ENCODE data around the gene GGACT. TPM values are rescaled to one million over a fixed set of nuclear protein-coding genes. Genes with fewer than 3 reads are reported as not detected.
"Not testable (repeated sequence)": the region's sequence is repeated elsewhere in the genome, so short reads cannot be mapped to it uniquely, and the experiment has no call there.

GGACT gene
- total and polyA plus RNA-seq, 2 donors, result 3.2 to 3.5 TPM

DNA sequence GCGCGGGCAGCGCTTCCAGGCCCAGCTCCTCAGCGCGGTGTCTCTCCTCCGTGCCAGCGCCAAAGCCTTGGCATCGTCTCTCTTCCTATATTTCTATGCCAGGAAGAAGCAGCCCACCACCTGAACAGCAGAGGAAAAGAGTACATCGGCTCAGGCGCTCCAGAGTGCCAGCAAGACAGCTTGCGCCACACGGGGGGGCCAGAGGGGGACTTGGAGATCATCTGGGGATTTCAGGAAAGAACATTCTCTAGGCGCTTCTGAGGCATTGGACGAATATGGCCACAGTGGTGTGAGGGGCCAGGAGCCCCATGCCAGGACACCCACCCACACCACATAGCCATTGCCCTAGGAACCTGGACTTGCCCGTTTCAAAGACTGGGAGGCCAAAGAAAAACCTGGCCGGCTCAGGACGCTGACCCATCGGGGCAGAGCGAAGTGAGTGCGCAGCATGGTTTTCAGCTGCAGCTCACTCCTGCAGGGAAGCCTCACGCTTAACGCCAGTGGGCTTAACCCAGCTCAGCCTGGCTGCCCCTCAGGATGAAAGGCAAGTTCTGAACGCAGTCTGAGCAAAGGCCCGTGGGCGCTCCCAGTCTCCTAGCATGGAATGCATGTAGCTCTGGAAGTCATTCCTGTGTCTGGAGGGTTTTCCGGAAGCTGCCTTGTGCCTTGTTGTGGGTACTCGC is 62.1 kb downstream of the GGACT start:
- peaks cover 6% of the 10 kb centered on the region for H3K36me3 ChIP-seq (ENCODE audit: insufficient read depth)
- H3K4me1 ChIP-seq (ENCODE audit: insufficient read depth), result no peaks in the 10 kb centered on the region
- DNase-seq (ENCODE audit: extremely low spot score), result no peak
- no peak overlapping the region for H3K27ac ChIP-seq (ENCODE audit: low read depth)
- H3K4me3 ChIP-seq (ENCODE audit: low read depth, low read length), result no peak overlapping the region
- 86% methylated on average over 27 of the region's 27 CpGs for WGBS

DNA sequence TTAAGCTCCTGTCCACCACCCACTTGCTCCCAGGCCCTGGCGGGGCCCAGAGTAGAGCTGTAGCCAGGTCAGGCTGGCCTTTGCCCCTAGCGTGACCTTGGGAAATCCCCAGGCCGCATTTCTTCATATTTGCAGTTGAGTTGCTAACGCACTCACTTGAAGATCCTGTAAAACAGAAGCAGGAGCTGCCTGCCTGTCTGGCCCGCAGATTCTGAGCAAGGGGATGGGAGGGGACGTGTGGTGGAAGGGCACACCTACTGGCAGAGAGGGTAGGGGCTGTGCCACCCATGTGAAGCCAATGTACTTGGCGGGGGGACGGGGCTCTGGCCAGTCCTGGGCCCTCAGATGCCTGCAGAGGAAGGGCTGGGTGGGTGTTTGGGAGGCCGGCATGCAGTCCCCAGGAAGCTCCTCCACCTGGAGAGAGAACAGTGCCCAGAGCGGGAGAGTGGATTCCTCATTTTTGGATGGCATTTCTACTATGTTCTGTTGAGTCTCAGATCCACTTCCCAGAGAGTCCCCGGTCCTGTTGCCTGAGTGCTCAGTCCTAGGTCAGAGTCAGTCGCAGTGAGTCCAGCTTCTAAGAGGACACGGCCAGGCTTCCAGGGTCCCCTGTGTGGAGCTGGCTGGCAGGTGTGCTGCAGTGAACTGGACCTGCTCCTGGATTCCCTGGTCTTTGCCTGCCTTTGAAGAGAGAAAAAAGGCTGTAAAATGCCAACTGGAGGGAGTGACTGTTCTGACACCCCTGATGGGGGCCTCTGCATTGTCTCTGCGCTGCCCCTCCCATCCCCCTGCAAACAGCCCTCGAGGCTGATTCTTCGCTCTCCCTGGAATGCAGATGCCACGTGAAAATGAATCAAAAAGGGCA is 62.9 kb downstream of the GGACT start:
- H3K27ac ChIP-seq (ENCODE audit: low read depth), result no peak overlapping the region
- no peak overlapping the region for H3K4me3 ChIP-seq (ENCODE audit: low read depth, low read length)
- DNase-seq (ENCODE audit: extremely low spot score), result no peak
- 89% methylated on average over 17 of the region's 17 CpGs for WGBS
- no peaks in the 10 kb centered on the region for H3K4me1 ChIP-seq (ENCODE audit: insufficient read depth)
- H3K36me3 ChIP-seq (ENCODE audit: insufficient read depth), result peaks cover 6% of the 10 kb centered on the region

DNA sequence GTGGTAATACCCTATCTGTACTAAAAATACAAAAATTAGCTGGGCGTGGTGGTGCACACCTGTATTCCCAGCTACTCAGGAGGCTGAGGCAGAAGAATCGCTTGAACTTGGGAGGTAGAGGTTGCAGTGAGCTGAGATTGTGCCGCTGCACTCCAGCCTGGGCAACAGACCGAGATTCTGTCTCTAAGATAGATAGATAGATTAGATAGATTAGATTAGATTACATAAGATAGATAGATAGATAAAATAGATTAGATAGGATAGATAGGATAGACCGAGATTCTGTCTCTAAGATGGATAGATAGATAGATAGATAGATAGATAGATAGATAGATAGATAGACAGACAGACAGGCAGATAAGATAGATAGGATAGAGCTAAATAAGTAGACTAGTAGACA is 63.9 kb downstream of the GGACT start:
- H3K4me1 ChIP-seq (ENCODE audit: insufficient read depth); H3K4me3 ChIP-seq (ENCODE audit: low read depth, low read length); DNase-seq (ENCODE audit: extremely low spot score); H3K27ac ChIP-seq (ENCODE audit: low read depth); H3K36me3 ChIP-seq (ENCODE audit: insufficient read depth): not testable (repeated sequence)
- 94% methylated on average over 5 of the region's 5 CpGs for WGBS

DNA sequence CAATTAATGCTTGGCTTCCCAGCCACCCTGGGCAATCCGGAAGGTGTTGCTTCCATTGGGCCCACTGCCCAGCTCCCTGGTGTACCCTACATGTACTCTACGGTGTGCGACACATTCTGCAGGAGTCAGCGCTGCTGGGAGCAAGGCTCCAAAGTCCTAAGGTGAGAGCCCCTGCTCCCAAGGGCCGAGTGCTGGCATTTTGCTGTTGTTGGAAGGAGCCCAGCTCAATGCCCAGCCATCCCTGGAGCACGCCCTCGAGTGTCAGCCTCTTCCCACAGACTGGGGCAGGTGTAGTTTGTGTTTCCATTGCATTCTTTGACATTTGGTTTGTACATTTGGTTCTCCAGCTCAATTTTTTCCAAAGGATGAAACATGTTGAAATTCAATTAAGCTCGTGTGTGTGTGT is 64.6 kb downstream of the GGACT start:
- H3K27ac ChIP-seq (ENCODE audit: low read depth), result no peak overlapping the region
- WGBS, result 96% methylated on average over 8 of the region's 8 CpGs

DNA sequence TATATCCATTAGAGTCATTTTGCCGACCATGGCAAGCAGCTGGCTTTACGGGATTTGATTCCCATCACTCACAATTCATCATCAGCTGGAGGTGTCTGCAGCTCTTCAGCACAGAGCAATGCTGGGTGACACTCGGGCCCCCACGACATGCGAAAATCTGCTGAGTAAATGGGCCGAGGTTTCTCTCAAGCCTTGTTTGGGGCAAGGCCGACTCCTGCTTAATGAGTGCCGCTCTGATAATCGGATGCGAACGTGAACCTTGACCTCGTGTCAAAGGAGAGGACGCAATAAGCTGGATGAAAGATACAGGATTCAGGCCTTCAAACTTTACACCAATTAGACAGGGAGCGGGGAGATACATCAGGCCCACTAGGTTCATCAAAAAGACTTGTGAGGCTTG is 65.2 kb downstream of the GGACT start:
- no peaks in the 10 kb centered on the region for H3K4me1 ChIP-seq (ENCODE audit: insufficient read depth)
- H3K36me3 ChIP-seq (ENCODE audit: insufficient read depth), result peaks cover 6% of the 10 kb centered on the region
- no peak overlapping the region for H3K4me3 ChIP-seq (ENCODE audit: low read depth, low read length)
- WGBS, result 91% methylated on average over 14 of the region's 14 CpGs
- DNase-seq (ENCODE audit: extremely low spot score), result no peak
- H3K27ac ChIP-seq (ENCODE audit: low read depth), result no peak overlapping the region

More for the DNA sequence above, 64.6 kb downstream of the GGACT start:
- no peak for DNase-seq (ENCODE audit: extremely low spot score)
- Histone ChIP-seq H3K4me3 (ENCODE audit: low read depth, low read length) (no peak overlapping the region), H3K36me3 (ENCODE audit: insufficient read depth) (peaks cover 6% of the 10 kb centered on the region), H3K4me1 (ENCODE audit: insufficient read depth) (no peaks in the 10 kb centered on the region)

DNA sequence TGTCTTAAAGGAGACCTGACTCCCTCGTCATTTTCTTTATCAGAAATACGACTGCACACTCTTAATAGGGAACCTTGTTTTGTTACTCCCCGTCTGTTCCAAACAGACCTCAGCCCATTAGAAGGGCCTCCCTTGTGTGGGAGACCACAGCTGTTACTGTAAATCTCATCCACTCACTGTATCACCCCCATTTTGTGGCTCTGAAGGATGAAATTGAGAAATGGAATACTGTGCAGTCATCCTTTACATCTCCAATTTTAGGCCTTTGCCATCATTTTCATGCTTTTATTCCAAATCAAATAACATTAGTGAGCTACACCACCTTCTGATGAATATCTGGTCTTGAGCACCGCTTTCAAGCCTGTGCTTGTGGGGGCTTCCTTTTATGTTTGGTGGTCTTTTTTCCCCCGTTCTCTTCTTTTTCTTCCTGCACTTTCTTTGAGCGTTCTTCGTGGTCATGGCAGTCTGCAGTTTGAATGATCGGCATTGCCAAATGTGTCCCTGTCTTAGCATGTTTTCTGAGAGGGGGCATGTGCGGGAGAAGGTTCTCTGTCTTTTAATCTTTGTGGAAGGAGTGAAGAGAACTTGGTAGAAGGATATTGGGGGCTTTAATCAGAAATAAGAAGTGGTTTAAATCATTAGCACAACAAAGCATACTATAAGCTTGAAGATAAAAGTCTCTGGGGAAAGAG is 65.8 kb downstream of the GGACT start:
- Histone ChIP-seq H3K36me3 (ENCODE audit: insufficient read depth) (peaks cover 6% of the 10 kb centered on the region), H3K4me1 (ENCODE audit: insufficient read depth) (no peaks in the 10 kb centered on the region), H3K27ac (ENCODE audit: low read depth) (no peak overlapping the region), H3K4me3 (ENCODE audit: low read depth, low read length) (no peak overlapping the region)
- no peak for DNase-seq (ENCODE audit: extremely low spot score)
- 97% methylated on average over 9 of the region's 9 CpGs for WGBS

DNA sequence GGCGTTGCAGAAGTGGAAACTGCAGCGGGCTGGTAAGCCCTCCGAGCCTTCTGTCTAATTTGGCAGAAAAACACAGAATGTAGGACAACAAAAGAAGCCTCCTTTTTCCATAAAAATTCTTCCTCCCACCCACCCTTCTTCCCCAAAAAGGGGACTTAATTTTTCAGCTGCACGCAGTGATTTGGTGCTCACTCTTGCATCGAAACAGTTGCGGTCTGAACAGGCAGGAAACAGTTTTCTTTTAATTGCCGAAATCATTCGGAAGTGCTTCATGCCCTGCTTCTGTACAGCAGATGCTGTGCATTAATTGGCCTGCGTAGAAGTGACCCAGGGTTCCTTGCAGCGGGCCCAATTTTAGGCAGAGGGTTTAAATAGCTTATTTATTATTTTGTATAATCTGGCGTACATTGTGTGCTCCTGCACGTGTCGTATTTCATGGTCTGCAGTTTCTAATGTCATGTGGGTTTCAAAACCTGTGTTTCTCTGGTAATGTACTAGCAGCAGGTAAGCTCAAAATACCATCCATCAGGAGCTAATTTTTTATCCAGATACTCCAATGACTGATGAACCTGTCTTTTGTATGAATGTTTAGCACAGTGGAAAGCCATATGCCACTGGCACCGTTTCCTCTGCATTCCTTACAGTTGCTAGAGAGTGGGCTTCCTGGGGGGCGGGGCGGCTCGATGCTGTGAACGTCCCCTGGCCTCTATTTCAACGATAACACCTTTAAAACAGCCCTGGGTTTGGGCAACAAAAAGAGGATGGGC is 66.6 kb downstream of the GGACT start:
- no peaks in the 10 kb centered on the region for H3K4me1 ChIP-seq (ENCODE audit: insufficient read depth)
- H3K4me3 ChIP-seq (ENCODE audit: low read depth, low read length), result no peak overlapping the region
- peaks cover 4% of the 10 kb centered on the region for H3K36me3 ChIP-seq (ENCODE audit: insufficient read depth)
- 85% methylated on average over 19 of the region's 19 CpGs for WGBS
- no peak overlapping the region for H3K27ac ChIP-seq (ENCODE audit: low read depth)
- no peak for DNase-seq (ENCODE audit: extremely low spot score)

DNA sequence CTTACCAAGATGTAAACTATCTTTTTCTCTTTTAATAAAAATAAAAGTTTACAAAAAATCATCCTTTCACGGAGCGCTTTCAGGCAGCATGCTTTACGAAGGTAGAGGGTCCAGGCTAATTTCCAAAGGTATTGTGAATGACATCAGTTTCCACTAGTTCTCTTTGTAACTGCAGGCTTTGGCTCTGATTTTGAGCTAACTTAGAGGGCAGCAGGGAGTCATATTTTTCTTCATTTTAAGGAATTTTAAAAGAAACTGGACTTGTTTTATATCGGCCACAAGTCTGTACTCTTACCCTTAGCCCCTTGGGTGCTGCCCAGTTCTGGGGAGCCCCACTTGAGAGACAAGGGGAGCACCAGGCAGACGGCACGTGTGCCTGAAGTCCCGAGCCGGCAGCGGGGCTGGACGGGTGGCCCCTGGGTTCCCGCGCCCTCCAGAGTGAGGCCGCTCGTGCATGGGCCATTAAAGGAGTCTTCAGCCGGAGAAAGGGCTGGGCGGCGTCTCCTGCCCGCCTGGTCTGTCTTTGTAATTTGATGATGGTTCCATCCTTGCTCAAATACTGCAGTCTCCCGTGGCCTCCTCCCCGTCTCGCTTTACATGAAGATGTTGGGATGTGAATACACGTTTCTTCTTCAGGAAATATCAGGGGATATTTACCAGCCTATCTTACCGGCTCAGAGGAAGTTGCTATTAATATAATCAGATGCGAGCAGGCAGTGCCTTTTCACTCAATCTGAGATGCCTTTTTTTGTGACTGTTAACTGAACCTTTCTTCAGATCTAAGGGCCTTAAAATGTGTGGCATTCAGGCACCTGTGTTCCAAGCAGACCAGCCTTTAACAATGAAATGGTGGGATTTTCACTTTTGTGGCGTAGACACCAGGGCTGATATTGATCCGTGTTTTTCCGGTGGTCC is 67.4 kb downstream of the GGACT start:
- no peak overlapping the region for H3K27ac ChIP-seq (ENCODE audit: low read depth)
- no peak for DNase-seq (ENCODE audit: extremely low spot score)
- WGBS, result 74% methylated on average over 27 of the region's 27 CpGs
- H3K36me3 ChIP-seq (ENCODE audit: insufficient read depth), result no peaks in the 10 kb centered on the region
- no peak overlapping the region for H3K4me3 ChIP-seq (ENCODE audit: low read depth, low read length)
- no peaks in the 10 kb centered on the region for H3K4me1 ChIP-seq (ENCODE audit: insufficient read depth)

DNA sequence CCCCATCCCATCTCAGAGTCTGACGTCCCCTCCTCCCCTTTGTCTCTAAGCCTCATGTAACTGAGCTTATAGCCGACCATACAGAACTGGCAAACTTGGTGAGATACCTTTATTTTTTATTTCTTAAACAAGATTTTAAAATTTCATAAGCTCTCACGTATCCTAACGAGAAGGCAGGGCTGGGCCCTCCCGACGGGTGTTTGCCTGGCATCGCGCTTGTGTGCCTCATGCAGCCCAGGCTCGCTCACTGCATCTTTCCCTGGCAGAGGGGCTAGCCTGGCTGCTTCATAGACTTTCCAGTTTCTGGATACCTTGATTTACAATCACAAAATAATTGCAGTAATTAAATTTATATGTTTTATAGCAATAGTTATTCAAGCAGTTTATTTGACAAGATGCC is 69.0 kb downstream of the GGACT start:
- WGBS, result 94% methylated on average over 9 of the region's 9 CpGs
- H3K27ac ChIP-seq (ENCODE audit: low read depth), result no peak overlapping the region
- H3K36me3 ChIP-seq (ENCODE audit: insufficient read depth), result no peaks in the 10 kb centered on the region
- no peak for DNase-seq (ENCODE audit: extremely low spot score)
- no peaks in the 10 kb centered on the region for H3K4me1 ChIP-seq (ENCODE audit: insufficient read depth)
- no peak overlapping the region for H3K4me3 ChIP-seq (ENCODE audit: low read depth, low read length)

DNA sequence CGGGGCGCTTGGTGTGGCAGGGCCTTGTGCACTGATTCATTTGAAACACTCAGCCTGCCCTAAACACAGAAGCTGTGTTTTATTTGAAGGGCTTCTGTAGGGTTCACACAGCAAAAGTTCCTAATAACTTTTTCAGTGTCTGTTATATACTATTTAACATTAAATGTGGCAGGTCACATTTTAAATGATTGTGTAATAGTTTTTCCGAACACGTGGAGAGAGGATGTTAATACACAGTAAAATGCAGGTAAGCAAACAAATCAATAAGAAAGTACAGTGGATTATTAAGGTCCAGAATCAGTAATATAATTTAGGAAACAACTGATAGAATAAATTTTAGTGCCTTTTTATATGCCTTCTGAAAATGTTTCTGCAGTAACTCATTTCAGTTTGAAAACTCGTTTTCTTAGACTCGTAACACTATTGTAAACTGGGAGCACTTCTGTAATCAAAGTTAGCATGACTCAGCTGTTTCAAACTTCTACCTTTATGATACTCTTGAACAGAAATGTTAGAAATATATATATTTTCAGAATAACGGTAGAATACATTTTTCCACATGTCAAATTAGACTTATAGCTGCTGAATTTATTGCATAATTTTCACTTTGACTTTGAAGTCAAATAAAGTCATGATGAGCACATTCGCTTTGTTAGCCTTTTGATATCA is 70.1 kb downstream of the GGACT start:
- WGBS, result 91% methylated on average over 8 of the region's 8 CpGs
- no peak for DNase-seq (ENCODE audit: extremely low spot score)
- no peak overlapping the region for H3K27ac ChIP-seq (ENCODE audit: low read depth)
- H3K4me1 ChIP-seq (ENCODE audit: insufficient read depth), result no peaks in the 10 kb centered on the region
- H3K36me3 ChIP-seq (ENCODE audit: insufficient read depth), result no peaks in the 10 kb centered on the region
- no peak overlapping the region for H3K4me3 ChIP-seq (ENCODE audit: low read depth, low read length)

DNA sequence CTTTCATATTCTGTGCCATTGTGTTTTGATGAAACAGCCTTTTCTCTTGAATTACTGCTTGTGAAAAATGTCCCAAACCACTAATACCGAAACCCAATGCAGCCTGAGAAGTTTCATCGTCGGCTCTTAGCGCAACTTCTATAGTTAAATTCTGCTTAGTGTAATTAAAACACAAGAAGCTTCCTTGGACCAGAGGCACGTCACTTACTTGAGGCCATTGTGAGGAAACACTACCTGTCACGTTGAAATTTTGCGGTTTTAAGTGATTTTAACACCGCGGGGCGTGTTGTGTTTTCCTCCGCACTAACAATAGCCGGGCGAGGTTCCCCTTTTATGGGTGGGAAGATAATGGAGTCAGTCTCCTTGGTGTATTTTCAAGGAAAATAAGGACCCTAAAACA is 70.9 kb downstream of the GGACT start:
- Histone ChIP-seq H3K36me3 (ENCODE audit: insufficient read depth) (no peaks in the 10 kb centered on the region), H3K4me3 (ENCODE audit: low read depth, low read length) (no peak overlapping the region), H3K4me1 (ENCODE audit: insufficient read depth) (no peaks in the 10 kb centered on the region), H3K27ac (ENCODE audit: low read depth) (no peak overlapping the region)
- WGBS, result 89% methylated on average over 13 of the region's 13 CpGs
- DNase-seq (ENCODE audit: extremely low spot score), result no peak

DNA sequence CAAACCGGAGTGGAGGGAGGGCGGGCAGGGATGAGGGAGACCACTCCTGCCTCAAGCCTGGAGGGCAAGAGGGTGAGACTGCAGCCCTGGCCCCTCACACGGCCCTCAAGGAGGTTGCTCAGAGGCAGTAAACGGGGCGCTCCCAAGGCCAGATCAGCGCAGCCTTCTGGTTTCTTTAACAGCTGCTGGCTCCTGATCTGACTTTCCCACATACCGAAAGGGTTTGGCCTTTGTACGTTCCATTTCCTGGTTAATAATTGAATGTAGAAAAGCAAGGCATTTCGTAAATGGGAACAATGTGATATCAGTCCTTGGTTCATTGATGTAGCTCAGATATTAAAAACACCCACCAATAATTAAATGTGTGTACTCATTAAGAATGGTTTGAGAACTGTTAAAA is 71.5 kb downstream of the GGACT start:
- Histone ChIP-seq H3K27ac (ENCODE audit: low read depth) (no peak overlapping the region), H3K4me1 (ENCODE audit: insufficient read depth) (no peaks in the 10 kb centered on the region), H3K36me3 (ENCODE audit: insufficient read depth) (no peaks in the 10 kb centered on the region), H3K4me3 (ENCODE audit: low read depth, low read length) (no peak overlapping the region)
- 86% methylated on average over 9 of the region's 9 CpGs for WGBS
- no peak for DNase-seq (ENCODE audit: extremely low spot score)
